Measurements from ENCODE around the gene GOSR2. TPM values are rescaled to one million over a fixed set of nuclear protein-coding genes. Genes with fewer than 3 reads are reported as not detected.

Gene GOSR2
- total RNA-seq, 1 donor from 2014 or later, result 29.5 TPM

DNA sequence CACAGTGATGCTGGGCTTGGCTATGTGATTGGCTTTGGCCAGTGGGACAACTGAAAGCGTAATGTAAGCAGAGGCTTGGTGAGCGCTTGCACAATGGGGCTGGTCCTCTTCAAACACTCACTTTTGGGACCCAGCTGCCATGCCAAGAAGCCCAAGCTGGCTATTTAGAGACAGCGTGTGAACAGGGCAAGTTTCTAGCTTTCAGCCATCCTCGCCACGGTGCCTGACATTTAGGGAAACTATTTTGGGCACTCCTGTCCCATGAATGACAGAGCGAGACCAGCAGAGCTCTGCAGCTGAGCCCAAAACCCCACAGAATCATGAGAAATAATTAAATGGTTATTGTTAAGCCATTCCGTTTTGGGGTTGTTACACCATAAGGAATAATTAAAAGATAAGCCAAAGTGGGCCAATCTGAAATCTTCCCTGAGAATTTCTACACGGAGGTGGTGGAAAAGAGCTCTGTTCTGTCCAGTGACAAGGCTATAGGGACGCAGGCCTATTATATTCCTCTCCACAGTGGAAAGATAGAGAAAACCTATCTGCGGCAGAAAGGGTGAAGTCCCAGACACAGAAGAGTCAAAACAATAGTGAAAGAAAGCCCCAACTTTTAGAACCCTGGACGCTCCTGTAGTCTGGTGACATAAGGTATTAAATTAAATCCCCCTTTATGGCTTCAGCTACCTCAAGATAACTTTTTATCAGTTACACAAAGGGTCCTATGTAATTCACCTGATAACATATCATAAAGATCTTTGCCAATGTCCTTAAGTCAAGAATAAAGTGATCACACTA lies 66.9 kb downstream of the GOSR2 start:
- DNase-seq (ENCODE audit: low read depth in 2 of 2), result no peak

DNA sequence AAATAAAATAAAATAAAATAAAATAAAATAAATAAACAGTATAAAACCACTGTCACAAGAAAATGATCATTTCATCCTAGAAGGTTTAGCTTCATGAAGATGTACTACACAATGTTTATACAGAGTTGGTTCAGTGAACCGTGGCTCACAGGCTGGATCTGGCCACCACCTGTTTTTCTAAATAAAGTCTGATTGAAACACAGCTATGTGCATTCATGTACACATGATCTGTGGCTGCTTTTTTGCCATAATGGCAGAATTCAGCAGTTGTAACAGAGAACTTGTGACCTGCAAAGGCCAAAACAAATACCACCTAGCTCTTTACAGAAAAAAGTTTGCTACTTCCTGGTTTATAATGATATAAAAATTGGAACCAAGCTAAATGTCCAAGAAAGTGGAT lies 68.7 kb downstream of the GOSR2 start:
- no peak for DNase-seq (ENCODE audit: low read depth in 2 of 2)

Other genes with a start within 250 kb of the GOSR2 start
- gene WNT3, start 104.5 kb upstream of the GOSR2 start, total RNA-seq, result 0.76 and 0.90 TPM in 2 replicates
- gene WNT9B, start 71.6 kb upstream of the GOSR2 start, total RNA-seq, result not detected in 2 replicates
- gene RPRML, start 56.1 kb downstream of the GOSR2 start, total RNA-seq, result not detected in 2 replicates

Data from dermis microvascular lymphatic vessel endothelial cell (primary cell).